OCI-LY1 (cell line): ENCODE data around the gene FANCG.

ENCODE experiments used
- H2AFZ ChIP-seq: fragments of 200-600 bp; sonication (generic), shearing (Covaris generic); 2 replicates; pipeline ENCODE4 v1.6.0; 2014; ENCODE audit warnings: antibody characterized with exemption, mild to moderate bottlenecking, low read length
- H3F3A ChIP-seq: fragments of 200-600 bp; sonication (generic), shearing (Covaris generic); 2 replicates; pipeline ENCODE4 v1.6.0; 2014; ENCODE audit warnings: mild to moderate bottlenecking, antibody characterized with exemption, low read length, moderate library complexity; ENCODE audit not compliant: insufficient read depth
- H3K27ac ChIP-seq: fragments of 200-600 bp; sonication (generic); 2 replicates; pipeline ENCODE4 v1.5.1; 2014; ENCODE audit warnings: low read length, mixed run types, mild to moderate bottlenecking, low read depth; ENCODE audit not compliant: poor library complexity, severe bottlenecking
- H3K27me3 ChIP-seq: fragments of 200-600 bp; sonication (generic); 2 replicates; pipeline ENCODE4 v1.6.0; 2014; ENCODE audit warnings: antibody characterized with exemption, mild to moderate bottlenecking, low read length, moderate library complexity; ENCODE audit not compliant: insufficient read depth
- H3K36me3 ChIP-seq: fragments of 200-600 bp; sonication (generic); 2 replicates; pipeline ENCODE4 v1.6.1; 2014; ENCODE audit warnings: mild to moderate bottlenecking, antibody characterized with exemption, low read length, moderate library complexity, mixed read lengths; ENCODE audit not compliant: insufficient read depth
- H3K4me1 ChIP-seq: fragments of 200-600 bp; sonication (generic); 2 replicates; pipeline ENCODE4 v1.5.1; 2014; ENCODE audit warnings: mild to moderate bottlenecking, low read length, moderate library complexity; ENCODE audit not compliant: insufficient read depth, severe bottlenecking
- H3K4me2 ChIP-seq: fragments of 200-600 bp; sonication (generic), shearing (Covaris generic); 2 replicates; pipeline ENCODE4 v1.6.1; 2014; ENCODE audit warnings: low read length
- H3K4me3 ChIP-seq: fragments of 200-600 bp; sonication (generic); 2 replicates; pipeline ENCODE4 v1.5.1; 2014; ENCODE audit warnings: low read length, low read depth, mild to moderate bottlenecking, mixed read lengths; ENCODE audit not compliant: poor library complexity, severe bottlenecking
- H3K79me2 ChIP-seq: fragments of 200-600 bp; shearing (Covaris generic); 2 replicates; pipeline ENCODE4 v1.6.1; 2016; ENCODE audit warnings: mixed run types, low read length, mixed read lengths; ENCODE audit not compliant: insufficient read depth
- H3K9ac ChIP-seq: fragments of 200-600 bp; sonication (generic), shearing (Covaris generic); 2 replicates; pipeline ENCODE4 v1.6.1; 2014; ENCODE audit warnings: mild to moderate bottlenecking, low read length, mixed read lengths
- H3K9me2 ChIP-seq: fragments of 200-600 bp; sonication (generic), shearing (Covaris generic); 2 replicates; pipeline ENCODE4 v1.6.1; 2014; ENCODE audit warnings: low read depth, mild to moderate bottlenecking, low read length, mixed read lengths
- H3K9me3 ChIP-seq: fragments of 200-600 bp; shearing (Covaris generic); 2 replicates; pipeline ENCODE4 v1.6.1; 2014; ENCODE audit warnings: low read length, mixed read lengths
- H4K20me1 ChIP-seq: fragments of 200-600 bp; sonication (generic), shearing (Covaris generic); 2 replicates; pipeline ENCODE4 v1.6.0; 2016; ENCODE audit warnings: mild to moderate bottlenecking, low read length; ENCODE audit not compliant: insufficient read depth
- EZH2 ChIP-seq: fragments of 200-600 bp; sonication (generic), shearing (Covaris generic); IDR thresholded peaks from 2 replicates; pipeline ENCODE4 v1.8.0; 2017; ENCODE audit warnings: borderline replicate concordance, mixed run types, mild to moderate bottlenecking, antibody characterized with exemption, low read length, moderate library complexity, mixed read lengths
- TF ChIP-seq, protein P1 (sequence below): fragments of 200-600 bp; sonication (generic), shearing (Covaris generic); IDR thresholded peaks from 2 replicates; pipeline ENCODE4 v1.5.1; 2017; ENCODE audit warnings: mild to moderate bottlenecking, antibody characterized with exemption, low read length, moderate library complexity, mixed read lengths

Gene FANCG

DNA sequence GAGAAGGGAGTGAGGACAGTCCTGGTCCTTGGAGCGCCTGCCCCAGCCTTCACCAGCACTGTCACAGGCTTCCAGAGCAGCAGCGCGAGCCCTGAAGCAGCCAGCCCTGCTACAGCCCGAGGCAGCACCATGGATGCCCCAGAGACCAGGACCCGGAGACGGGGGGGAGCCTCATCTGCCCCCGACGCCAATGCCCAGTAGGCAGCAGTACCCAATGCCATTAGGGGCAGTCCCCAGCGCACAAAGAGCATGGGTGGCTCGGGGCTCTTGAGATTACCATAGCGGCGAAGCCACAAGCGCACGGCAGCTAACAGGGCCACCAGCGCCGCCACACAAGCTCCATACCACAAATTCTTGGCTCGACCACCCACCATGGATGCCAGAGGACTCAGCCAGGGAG is 11.8 kb upstream of the FANCG start:
- Histone ChIP-seq H3K79me2 (no peaks in the 10 kb centered on the region), H3K9me2 (no peaks in the 10 kb centered on the region), H3K4me1 (peaks cover 12% of the 10 kb centered on the region), H3K4me2 (no peak overlapping the region), H3K27ac (no peak overlapping the region), H3K9me3 (no peaks in the 10 kb centered on the region), H3K9ac (no peak overlapping the region), H4K20me1 (no peaks in the 10 kb centered on the region), H3K27me3 (no peaks in the 10 kb centered on the region), H3F3A (no peaks in the 10 kb centered on the region), H3K36me3 (peaks cover 54% of the 10 kb centered on the region), H2AFZ (no peak overlapping the region), H3K4me3 (no peak overlapping the region)
- TF ChIP-seq, protein P1, sequence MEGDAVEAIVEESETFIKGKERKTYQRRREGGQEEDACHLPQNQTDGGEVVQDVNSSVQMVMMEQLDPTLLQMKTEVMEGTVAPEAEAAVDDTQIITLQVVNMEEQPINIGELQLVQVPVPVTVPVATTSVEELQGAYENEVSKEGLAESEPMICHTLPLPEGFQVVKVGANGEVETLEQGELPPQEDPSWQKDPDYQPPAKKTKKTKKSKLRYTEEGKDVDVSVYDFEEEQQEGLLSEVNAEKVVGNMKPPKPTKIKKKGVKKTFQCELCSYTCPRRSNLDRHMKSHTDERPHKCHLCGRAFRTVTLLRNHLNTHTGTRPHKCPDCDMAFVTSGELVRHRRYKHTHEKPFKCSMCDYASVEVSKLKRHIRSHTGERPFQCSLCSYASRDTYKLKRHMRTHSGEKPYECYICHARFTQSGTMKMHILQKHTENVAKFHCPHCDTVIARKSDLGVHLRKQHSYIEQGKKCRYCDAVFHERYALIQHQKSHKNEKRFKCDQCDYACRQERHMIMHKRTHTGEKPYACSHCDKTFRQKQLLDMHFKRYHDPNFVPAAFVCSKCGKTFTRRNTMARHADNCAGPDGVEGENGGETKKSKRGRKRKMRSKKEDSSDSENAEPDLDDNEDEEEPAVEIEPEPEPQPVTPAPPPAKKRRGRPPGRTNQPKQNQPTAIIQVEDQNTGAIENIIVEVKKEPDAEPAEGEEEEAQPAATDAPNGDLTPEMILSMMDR, result no peak
- TF ChIP-seq EZH2, result no peak

DNA sequence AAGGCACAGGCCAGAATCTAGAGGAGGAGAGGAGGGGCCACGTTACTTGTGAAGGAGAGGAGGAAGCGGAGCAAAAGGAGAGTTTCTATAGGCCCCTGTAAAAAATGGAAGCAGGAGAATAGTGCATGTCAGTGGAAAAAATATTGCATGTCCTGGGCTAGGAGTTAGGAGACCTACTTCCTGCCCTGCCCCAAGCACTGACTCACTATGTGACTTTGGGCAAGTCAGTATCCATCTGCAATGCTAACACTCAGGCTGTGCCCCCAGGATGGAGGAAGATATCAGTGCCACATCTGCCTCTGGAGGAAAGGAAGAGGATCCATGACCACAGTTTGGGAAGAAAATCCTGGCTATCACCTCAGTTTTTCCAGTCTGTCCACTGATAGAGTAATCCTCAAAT is 9.7 kb upstream of the FANCG start:
- Histone ChIP-seq H3K9ac (no peak overlapping the region), H3K4me2 (no peak overlapping the region), H3K27ac (no peak overlapping the region), H3F3A (no peaks in the 10 kb centered on the region), H3K9me2 (no peaks in the 10 kb centered on the region), H4K20me1 (no peaks in the 10 kb centered on the region), H3K4me3 (no peak overlapping the region), H3K27me3 (no peaks in the 10 kb centered on the region), H2AFZ (no peak overlapping the region), H3K79me2 (no peaks in the 10 kb centered on the region), H3K9me3 (no peaks in the 10 kb centered on the region), H3K36me3 (peaks cover 54% of the 10 kb centered on the region), H3K4me1 (no peaks in the 10 kb centered on the region)
- no peak for TF ChIP-seq EZH2
- TF ChIP-seq, protein P1, result no peak

DNA sequence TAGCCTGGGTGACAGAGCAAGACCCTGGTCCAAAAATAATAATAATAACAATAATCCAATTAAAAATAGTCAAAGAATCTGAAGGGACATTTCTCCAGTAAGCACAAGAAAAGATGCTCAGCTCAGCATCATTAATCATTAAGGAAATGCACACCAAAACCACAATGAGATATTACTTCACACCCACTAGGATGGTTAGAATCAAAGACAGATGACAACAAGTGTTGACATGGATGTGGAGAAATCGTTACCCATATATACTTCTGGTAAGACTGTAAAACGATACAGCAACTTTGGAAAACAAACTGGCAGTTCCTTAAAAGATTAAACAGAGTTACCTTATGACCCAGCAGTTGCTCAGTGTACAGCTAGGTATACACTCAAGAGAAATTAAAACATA is 5.3 kb upstream of the FANCG start:
- Histone ChIP-seq H4K20me1 (no peaks in the 10 kb centered on the region), H2AFZ (no peak overlapping the region), H3K9me2 (no peaks in the 10 kb centered on the region), H3K79me2 (no peaks in the 10 kb centered on the region), H3K4me1 (peaks cover 8% of the 10 kb centered on the region), H3K36me3 (peaks cover 26% of the 10 kb centered on the region), H3K9ac (no peak overlapping the region), H3K4me3 (no peak overlapping the region), H3K9me3 (no peaks in the 10 kb centered on the region), H3F3A (no peaks in the 10 kb centered on the region), H3K27ac (no peak overlapping the region), H3K27me3 (no peaks in the 10 kb centered on the region), H3K4me2 (no peak overlapping the region)
- TF ChIP-seq EZH2, result no peak
- TF ChIP-seq, protein P1, result no peak
